GM18870 (cell line): Measurements from ENCODE around the gene MAD2L1BP.
"Not testable (repeated sequence)": the region's sequence is repeated elsewhere in the genome, so short reads cannot be mapped to it uniquely, and the experiment has no call there.

Experiments used
- ATAC-seq: cut with Tn5 transposase; IDR thresholded peaks from one replicate; pipeline ENCODE4 v1.9.1; 2021; ENCODE audit warnings: moderate library complexity; ENCODE audit not compliant: unreplicated experiment

Gene MAD2L1BP

GRCh38 chr6:43635387-43636307 lies at the start of gene MAD2L1BP:
MAD2L1BP (plus strand) TSS chr6:43635840; CDS start chr6:43635876, 36 bp downstream.
- ATAC-seq = no peak

DNA sequence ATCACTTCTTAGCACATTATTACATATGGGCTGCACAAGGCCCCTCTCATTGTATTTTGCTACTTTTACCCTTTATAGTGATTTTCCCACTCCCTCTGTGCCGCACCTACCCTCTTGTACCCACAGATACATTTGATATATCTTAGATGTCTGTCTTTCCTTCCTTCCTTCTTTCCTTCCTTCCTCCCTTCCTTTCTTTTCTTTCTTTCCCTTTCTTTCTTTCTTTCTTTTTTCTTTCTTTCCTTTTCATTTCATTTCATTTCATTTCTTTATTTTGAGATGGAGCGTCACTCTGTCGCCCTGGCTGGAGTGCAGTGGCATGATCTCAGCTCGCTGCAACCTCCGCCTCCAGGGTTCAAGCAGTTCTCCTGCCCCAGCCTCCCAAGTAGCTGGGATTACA lies 47.4 kb upstream of the MAD2L1BP start:
- no peak for ATAC-seq

DNA sequence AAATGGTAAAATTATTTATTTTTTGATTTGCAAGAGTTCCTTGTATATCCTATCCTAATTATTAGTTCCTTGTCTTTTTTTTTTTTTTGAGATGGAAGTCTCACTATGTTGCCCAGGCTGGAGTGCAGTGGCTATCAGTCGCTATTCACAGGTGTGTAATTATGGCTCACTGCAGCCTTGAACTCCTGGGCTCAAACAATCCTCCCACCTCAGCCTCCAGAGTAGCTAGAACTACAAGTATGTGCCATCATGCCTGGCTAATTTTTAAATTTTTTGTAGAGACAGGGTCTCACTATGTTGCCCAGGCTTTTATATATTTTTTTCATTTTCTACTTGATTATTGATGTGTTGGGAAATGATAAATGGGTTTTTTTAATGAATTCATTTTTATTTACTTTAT lies 46.1 kb upstream of the MAD2L1BP start:
- ATAC-seq = not testable (repeated sequence)

- ATAC-seq = no peak
Observed at GRCh38 chr6:43593938-43594337, 41.7 kb upstream of the MAD2L1BP start.

- ATAC-seq = no peak
Observed at GRCh38 chr6:43600595-43600994, 35.0 kb upstream of the MAD2L1BP start.

GRCh38 chr6:43604174-43604573 lies 31.5 kb upstream of the MAD2L1BP start:
- no peak for ATAC-seq

DNA sequence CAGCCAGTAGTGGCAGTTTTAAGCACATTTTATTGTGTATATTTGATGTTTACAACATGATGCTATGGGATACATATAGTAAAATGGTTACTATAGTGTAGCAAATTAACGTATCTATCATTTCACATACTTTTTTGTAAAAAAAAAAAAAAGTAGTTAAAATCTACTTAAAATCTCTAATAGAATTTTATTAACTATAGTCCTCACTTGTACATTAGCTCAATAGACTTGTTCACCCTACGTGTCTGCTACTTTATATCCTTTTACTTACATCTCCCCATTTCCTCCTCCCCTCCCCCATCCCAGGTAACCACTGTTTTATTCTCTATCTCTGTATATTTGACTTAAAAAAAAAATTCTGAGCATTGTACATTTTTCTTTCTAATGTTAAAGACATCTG lies 29.6 kb upstream of the MAD2L1BP start:
- ATAC-seq = no peak

DNA sequence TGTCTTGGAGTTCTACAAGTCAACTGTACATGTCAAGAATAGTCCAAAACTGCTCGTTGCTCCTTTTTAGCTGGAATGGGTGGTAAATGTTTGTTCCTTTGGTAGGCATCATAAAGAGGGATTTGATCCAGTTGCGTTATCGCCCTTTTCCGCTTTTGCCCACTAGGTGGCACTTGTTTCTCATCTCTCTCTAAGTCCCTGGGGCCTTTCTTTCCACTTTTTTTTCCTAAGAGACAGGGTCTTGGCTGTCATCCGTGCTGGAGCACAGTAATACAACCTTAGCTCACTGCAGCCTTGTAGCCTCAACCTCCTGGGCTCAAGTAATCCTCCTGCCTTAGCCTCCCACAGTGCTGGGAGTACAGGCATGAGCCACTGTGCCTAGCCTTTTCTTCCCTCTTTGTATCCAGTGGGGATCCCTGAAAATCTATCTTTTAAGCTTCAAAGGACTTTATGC lies 27.3 kb upstream of the MAD2L1BP start:
- ATAC-seq = no peak

DNA sequence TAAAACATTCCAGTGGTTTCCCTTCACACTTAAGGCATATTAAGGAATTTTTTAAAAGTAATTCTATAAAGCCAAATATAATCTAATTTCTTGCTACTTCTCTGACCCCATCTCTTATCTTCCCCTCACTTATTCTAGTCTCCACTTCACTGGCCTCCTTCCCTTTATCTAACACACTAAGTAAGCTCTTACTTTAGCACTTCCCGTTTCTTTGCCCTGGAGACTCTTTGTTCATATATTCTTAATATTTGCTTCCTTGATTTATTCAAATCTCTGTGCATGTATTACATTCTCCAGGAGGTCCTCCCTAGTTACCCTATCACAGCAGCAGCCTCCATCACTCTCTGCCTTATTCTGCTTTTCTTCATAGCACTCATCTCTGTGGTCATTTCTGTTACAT lies 26.8 kb upstream of the MAD2L1BP start:
- no peak for ATAC-seq

GRCh38 chr6:43609402-43609801 lies 26.2 kb upstream of the MAD2L1BP start:
- no peak for ATAC-seq

DNA sequence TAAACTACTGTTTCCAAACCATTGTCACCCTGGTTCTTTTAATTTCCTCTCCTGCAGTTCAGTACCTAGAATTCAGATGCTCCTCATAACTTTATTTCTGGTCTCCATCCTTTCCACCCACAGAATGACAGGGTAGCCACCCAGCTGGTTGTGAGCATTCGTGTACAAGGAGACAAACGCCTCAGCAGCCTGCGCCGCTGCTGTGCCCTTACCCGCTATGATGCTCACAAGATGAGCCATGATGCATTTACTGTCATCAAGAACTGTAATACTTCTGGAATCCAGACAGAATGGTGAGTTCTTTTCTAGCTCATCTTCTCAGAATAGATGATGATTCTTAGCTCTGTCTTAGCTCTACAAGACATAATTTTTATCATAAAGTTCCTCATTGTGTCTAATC lies 25.2 kb upstream of the MAD2L1BP start:
- no peak for ATAC-seq

- ATAC-seq = no peak
Observed at GRCh38 chr6:43613721-43614395, 21.8 kb upstream of the MAD2L1BP start.

DNA sequence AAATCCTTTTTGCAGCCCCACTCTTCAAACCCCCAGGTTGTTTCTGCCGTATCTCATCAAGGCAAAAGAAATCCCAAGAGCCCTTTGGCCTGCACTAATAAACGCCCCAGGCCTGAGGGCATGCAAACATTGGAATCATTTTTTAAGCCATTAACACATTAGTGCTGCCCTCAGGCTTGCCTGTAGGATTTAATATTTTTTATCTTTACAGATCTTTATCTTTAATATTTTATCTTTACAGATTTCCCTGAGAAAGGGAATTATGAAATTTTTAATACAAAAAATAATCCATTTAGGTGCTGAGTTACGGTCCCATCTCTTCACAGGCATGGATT lies 21.3 kb upstream of the MAD2L1BP start:
- no peak for ATAC-seq

DNA sequence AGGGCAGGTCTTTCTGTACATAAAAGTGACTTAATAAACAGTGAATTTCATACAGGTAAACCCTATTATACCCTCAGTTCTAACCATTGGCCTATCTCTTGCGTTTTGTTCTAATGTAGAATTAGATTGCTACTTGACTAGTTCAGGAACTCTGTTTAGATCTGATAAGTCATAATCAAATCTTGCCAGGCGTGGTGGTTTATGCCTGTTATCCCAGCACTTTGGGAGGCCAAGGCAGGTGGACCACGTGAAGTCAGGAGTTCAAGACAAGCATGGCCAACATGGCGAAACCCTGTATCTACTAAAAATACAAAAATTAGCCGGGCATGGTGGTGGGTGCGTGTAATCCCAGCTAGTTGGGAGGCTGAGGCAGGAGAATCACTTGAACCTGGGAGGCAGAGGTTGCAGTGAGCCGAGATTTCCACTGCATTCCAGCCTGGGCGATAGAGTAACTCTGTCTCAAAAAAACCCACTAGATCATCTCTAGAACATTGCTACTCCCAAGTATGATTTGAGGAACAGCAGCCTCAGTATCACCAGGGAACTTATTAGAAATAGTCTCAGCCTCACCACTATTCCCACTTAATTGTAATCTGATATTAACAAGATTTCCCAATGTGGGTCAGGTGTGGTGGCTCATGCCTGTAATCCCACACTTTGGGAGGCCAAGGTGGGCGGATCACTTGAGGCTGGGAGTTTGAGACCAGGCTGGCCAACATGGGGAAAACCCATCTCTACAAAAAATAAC lies 18.7 kb upstream of the MAD2L1BP start:
- no peak for ATAC-seq

DNA sequence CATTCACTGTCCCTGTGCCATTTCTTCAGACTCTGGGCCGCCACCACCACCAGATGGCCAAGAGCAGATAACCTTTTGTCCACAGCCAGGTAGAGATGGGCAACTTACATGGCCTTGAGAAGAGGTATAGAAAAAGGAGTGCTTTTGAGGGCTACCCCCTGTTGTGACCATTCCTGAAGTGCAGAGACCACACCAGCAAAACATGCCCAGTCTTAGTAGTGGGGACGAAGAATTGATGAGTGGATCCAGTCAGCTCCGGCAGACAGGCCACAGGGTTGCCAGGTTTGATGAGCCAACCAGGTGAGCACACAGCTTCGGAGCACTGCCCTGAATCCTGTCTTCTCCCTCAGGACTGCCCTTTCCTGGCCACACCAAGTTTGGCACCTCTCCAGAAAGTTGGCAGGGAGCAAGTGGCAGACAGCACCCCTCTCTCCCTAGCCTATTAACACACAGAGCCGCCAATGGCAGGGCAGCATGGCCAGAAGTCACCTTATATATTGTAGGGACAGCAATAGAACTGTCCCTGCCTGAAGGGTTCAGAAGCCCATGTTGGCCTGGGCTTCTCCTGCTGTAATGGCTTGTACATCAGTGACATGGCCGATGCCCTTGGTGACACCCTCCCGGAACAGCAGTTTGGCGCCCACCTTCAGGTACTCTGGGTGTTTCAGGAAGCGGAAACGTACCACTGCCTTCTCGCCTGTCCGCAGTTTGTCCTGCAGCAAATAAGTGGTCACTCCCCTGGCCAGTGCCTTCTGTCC lies 14.4 kb upstream of the MAD2L1BP start:
- ATAC-seq = no peak

- ATAC-seq = no peak
Observed at GRCh38 chr6:43621836-43622180, 13.8 kb upstream of the MAD2L1BP start.

DNA sequence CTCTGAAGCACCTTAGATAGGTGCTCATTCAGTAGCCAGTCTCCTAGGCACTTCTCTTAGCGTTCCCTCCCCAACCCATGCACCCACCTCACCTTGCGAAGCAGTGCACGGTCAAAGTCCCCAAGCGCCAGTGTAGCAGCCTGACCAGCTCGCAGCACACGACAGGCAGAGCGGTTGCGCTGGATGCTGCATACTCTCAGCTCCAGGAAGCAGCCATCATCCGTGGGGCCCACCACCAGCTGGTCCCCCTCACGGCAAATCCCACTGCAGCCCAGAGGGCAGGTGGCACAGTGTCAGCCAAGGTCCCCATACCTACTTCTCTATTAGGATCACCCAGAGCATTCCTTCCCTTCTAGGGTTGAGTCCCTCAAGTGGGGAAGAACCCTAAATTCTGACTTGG lies 13.1 kb upstream of the MAD2L1BP start:
- ATAC-seq = no peak

- no peak for ATAC-seq
Observed at GRCh38 chr6:43623880-43624785, 11.5 kb upstream of the MAD2L1BP start.

GRCh38 chr6:43624786-43625288 lies 10.8 kb upstream of the MAD2L1BP start:
- no peak for ATAC-seq
